SU-DHL-6 (cell line): ENCODE results near the gene DAPK3.

Experiments
- CTCF ChIP-seq: fragments of 200-600 bp; sonication (generic); IDR thresholded peaks from one replicate; pipeline ENCODE4 v1.5.1; 2017; ENCODE audit warnings: antibody characterized with exemption, mild to moderate bottlenecking, low read length, moderate library complexity; ENCODE audit not compliant: insufficient read depth, poor library complexity, severe bottlenecking
- EZH2phosphoT487 ChIP-seq: fragments of 200-600 bp; sonication (generic), shearing (Covaris generic); conservative IDR thresholded peaks from 2 replicates; pipeline ENCODE4 v1.6.1; 2018; ENCODE audit warnings: mild to moderate bottlenecking, antibody characterized with exemption, low read length, moderate library complexity, mixed read lengths

- TF ChIP-seq CTCF, result no peak
- TF ChIP-seq EZH2phosphoT487, result no peak
Measured at GRCh38 chr19:3923096-3923758, 47.7 kb downstream of the DAPK3 start.
